MM.1S (cell line): ENCODE data around the gene CEP85.
A peak's percentile ranks its signal among the peaks of the same experiment; 100 is the strongest.
"Not testable (repeated sequence)": the region's sequence is repeated elsewhere in the genome, so short reads cannot be mapped to it uniquely, and the experiment has no call there.

ENCODE experiments used
- DNase-seq: peaks from one replicate; pipeline ENCODE4 v3.0.0-alpha.2; 2015
- H2AFZ ChIP-seq: fragments of 300-600 bp; sonication (generic); 2 replicates; pipeline ENCODE4 v1.6.0; 2016; ENCODE audit warnings: antibody characterized with exemption, low read length
- H3F3A ChIP-seq: fragments of 300-600 bp; sonication (generic); 2 replicates; pipeline ENCODE4 v1.6.1; 2016; ENCODE audit warnings: mild to moderate bottlenecking, antibody characterized with exemption, low read length, moderate library complexity, mixed read lengths; ENCODE audit not compliant: insufficient read depth
- H3K27ac ChIP-seq: fragments of 300-600 bp; sonication (generic); 2 replicates; pipeline ENCODE4 v1.5.1; 2016; ENCODE audit warnings: mild to moderate bottlenecking, low read length
- H3K27me3 ChIP-seq: fragments of 300-600 bp; sonication (generic); replicated peaks from 2 replicates; pipeline ENCODE4 v1.6.0; 2016; ENCODE audit warnings: low read length; ENCODE audit not compliant: insufficient read depth
- H3K36me3 ChIP-seq: fragments of 300-600 bp; sonication (generic); replicated peaks from 2 replicates; pipeline ENCODE4 v1.6.1; 2016; ENCODE audit warnings: mild to moderate bottlenecking, low read length, mixed read lengths; ENCODE audit not compliant: insufficient read depth
- H3K4me1 ChIP-seq: fragments of 300-600 bp; sonication (generic); 2 replicates; pipeline ENCODE4 v1.6.1; 2016; ENCODE audit warnings: low read length, mixed read lengths
- H3K4me2 ChIP-seq: fragments of 300-600 bp; sonication (generic); 2 replicates; pipeline ENCODE4 v1.6.0; 2016; ENCODE audit warnings: low read depth, low read length
- H3K4me3 ChIP-seq: fragments of 300-600 bp; sonication (generic); 2 replicates; pipeline ENCODE4 v1.5.1; 2016; ENCODE audit warnings: low read length, mixed read lengths
- H3K79me2 ChIP-seq: fragments of 300-600 bp; sonication (generic); 2 replicates; pipeline ENCODE4 v1.6.1; 2016; ENCODE audit warnings: mixed run types, low read length, mixed read lengths
- H3K9ac ChIP-seq: fragments of 300-600 bp; sonication (generic); 2 replicates; pipeline ENCODE4 v1.6.1; 2016; ENCODE audit warnings: low read length, mixed read lengths
- H3K9me2 ChIP-seq: fragments of 300-600 bp; sonication (generic); replicated peaks from 2 replicates; pipeline ENCODE4 v1.6.1; 2016; ENCODE audit warnings: mild to moderate bottlenecking, low read length, mixed read lengths; ENCODE audit not compliant: insufficient read depth
- H3K9me3 ChIP-seq: fragments of 300-600 bp; sonication (generic); replicated peaks from 2 replicates; pipeline ENCODE4 v1.6.1; 2016; ENCODE audit warnings: mild to moderate bottlenecking, low read length, mixed read lengths; ENCODE audit not compliant: insufficient read depth
- H4K20me1 ChIP-seq: fragments of 300-600 bp; sonication (generic); 2 replicates; pipeline ENCODE4 v1.6.1; 2016; ENCODE audit warnings: mild to moderate bottlenecking, low read length, moderate library complexity, mixed read lengths; ENCODE audit not compliant: insufficient read depth
- EZH2 ChIP-seq: fragments of 300-600 bp; sonication (generic); optimal IDR thresholded peaks from 2 replicates; pipeline ENCODE3; 2017; ENCODE audit warnings: low read depth, mild to moderate bottlenecking, antibody characterized with exemption, low read length, mixed read lengths
- EZH2phosphoT487 ChIP-seq: fragments of 300-600 bp; sonication (generic); IDR thresholded peaks from 2 replicates; pipeline ENCODE4 v1.6.1; 2018; ENCODE audit warnings: antibody characterized with exemption, low read length
- TF ChIP-seq, protein P1 (sequence below): fragments of 300-600 bp; sonication (generic); IDR thresholded peaks from 2 replicates; pipeline ENCODE4 v1.5.1; 2016; ENCODE audit warnings: antibody characterized with exemption, low read length, mixed read lengths

The CEP85 gene

DNA sequence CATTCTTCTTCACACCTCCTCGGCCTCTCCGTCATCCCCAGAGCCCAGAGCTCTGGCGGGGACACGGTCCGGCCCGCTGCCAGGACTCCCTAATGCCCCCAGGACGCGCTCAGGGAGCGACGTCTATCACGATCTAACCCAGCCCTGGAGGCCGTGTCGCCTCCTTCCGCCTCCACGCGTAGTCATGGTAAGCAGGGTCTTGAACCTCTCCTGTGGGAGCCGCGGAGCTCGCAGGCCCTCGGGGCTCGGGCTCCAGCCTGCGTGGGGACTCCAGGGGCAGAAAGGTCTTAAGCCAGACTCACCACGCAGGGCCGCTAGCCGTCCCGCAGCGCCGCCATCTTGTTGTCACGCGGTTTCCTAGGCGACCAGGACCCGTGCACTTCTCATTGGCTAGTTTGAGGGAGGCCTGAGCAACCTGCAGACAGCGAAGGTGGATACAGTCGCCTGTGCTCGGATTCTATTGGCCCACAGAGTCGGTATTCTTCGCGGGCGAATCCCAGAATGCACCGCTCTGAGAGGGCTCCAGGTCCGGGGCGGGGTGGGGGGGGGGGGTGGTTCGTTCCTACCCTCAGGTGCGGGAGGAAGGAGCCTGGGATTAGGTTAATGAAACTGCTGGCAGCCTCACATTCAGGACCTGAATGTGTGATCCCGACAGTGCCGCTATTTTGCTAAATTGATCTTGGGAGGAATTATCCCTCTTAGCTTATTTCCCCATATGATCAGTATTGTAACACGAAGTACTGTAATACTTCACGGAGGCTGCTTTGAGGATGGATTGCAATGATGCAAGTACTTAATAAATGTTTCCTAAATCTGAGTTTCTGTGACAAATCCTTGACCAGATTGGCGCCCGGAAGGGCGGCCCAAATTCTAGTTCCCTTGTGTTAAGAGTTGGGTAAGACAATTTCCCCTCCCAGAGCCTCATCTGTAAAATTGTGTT is 72.6 kb downstream of the CEP85 start, which contains the start of gene UBXN11:
Gene UBXN11 (minus strand): TSS at position 347 of the 940 bp plus-strand sequence. CDS start 3,753 bp downstream, outside the sequence.
- H4K20me1 ChIP-seq: no peaks in the 10 kb centered on the region
- peak within 1 kb of the TSS; percentile 99 for H3K4me2 ChIP-seq
- H3K27me3 ChIP-seq: no peaks in the 10 kb centered on the region
- H3K9ac ChIP-seq: peak within 1 kb of the TSS; percentile 88
- peaks cover 15% of the 10 kb centered on the region for H3K4me1 ChIP-seq
- peak; percentile 98 for DNase-seq
- no peaks in the 10 kb centered on the region for H3K9me3 ChIP-seq
- peak within 1 kb of the TSS; percentile 87 for H2AFZ ChIP-seq
- no peaks in the 10 kb centered on the region for H3K36me3 ChIP-seq
- H3K27ac ChIP-seq: peak within 1 kb of the TSS; percentile 91
- peak within 1 kb of the TSS; percentile 90 for H3K4me3 ChIP-seq
- peaks cover 10% of the 10 kb centered on the region for H3F3A ChIP-seq
- TF ChIP-seq EZH2phosphoT487 (no peak), EZH2 (no peak)
- TF ChIP-seq, protein P1, sequence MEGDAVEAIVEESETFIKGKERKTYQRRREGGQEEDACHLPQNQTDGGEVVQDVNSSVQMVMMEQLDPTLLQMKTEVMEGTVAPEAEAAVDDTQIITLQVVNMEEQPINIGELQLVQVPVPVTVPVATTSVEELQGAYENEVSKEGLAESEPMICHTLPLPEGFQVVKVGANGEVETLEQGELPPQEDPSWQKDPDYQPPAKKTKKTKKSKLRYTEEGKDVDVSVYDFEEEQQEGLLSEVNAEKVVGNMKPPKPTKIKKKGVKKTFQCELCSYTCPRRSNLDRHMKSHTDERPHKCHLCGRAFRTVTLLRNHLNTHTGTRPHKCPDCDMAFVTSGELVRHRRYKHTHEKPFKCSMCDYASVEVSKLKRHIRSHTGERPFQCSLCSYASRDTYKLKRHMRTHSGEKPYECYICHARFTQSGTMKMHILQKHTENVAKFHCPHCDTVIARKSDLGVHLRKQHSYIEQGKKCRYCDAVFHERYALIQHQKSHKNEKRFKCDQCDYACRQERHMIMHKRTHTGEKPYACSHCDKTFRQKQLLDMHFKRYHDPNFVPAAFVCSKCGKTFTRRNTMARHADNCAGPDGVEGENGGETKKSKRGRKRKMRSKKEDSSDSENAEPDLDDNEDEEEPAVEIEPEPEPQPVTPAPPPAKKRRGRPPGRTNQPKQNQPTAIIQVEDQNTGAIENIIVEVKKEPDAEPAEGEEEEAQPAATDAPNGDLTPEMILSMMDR: no peak
- H3K9me2 ChIP-seq: no peaks in the 10 kb centered on the region
- H3K79me2 ChIP-seq: peaks cover 11% of the 10 kb centered on the region

DNA sequence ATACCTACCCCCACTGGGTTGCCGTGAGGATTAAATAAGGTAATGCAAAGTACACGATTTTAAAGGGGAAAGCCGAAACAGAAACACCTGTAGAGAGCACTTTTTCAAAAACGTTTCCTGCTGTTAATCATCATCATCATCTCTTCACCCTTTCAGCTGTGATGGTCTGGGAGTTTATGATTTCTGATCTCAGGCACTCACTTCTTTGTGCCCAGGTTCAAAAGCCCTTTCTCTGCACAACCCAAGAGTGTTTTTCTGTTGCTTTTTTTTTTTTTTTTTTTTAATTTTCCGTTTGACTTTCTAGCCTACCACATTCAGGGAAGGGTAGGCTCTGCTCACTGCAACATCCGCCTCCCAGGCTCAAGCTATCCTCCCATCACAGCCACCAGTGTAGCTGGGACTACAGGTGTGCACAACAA is 73.4 kb downstream of the CEP85 start:
- TF ChIP-seq EZH2: no peak
- TF ChIP-seq EZH2phosphoT487: no peak
- TF ChIP-seq, protein P1: no peak
- H3F3A ChIP-seq: peaks cover 10% of the 10 kb centered on the region
- H3K9ac ChIP-seq: peak overlapping the region; percentile 88
- peak overlapping the region; percentile 85 for H2AFZ ChIP-seq
- H3K4me2 ChIP-seq: peak overlapping the region; percentile 99
- H3K9me3 ChIP-seq: no peaks in the 10 kb centered on the region
- H3K4me3 ChIP-seq: peak overlapping the region; percentile 76
- H3K79me2 ChIP-seq: peaks cover 11% of the 10 kb centered on the region
- peak overlapping the region; percentile 91 for H3K27ac ChIP-seq
- H3K27me3 ChIP-seq: no peaks in the 10 kb centered on the region
- H3K36me3 ChIP-seq: no peaks in the 10 kb centered on the region
- DNase-seq: peak; percentile 65
- H3K9me2 ChIP-seq: no peaks in the 10 kb centered on the region
- peaks cover 15% of the 10 kb centered on the region for H3K4me1 ChIP-seq
- H4K20me1 ChIP-seq: no peaks in the 10 kb centered on the region

DNA sequence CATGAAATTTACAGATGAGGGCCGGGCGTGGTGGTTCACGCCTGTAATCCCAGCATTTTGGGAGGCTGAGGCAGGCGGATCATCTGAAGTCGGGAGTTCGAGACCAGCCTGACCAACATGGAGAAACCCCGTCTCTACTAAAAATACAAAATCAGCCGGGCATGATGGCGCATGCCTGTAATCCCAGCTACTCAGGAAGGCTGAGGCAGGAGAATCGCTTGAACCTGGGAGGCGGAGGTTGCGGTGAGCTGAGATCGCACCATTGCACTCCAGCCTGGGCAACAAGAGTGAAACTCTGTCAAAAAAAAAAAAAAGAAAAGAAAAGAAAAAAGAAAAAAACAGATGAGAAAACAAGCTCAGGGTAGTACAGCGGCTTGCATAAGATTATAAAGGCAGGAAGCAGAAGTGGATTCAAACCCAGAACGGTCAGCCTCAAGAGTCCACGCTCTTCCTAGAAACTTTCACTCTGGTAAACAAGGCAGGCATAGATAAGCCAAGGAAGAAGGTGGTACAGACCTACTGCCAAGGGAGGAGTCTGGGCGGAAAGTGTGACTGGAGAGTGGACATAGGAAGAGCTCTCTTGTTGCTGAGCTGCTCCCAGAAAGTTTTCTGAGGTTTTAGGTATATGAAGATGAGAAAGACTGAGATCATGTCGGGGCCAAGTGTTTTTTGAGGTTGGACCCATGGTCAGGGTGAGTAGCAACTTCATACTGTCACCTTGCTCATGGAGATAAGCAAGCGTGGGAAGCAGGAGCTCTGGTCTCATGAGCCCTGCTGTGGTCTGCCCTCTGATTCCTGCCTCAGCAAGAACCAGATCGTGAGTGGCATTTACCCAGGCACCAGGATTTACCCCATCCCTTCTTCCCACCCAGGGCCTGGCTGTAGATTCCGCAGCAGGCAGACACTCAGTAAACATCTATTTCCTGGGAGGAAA is 74.2 kb downstream of the CEP85 start:
- not testable (repeated sequence) for DNase-seq, H3K9me3 ChIP-seq, H3K9me2 ChIP-seq, H3K27me3 ChIP-seq, H3K36me3 ChIP-seq, H4K20me1 ChIP-seq
- H2AFZ ChIP-seq: peak overlapping the region; percentile 85
- peak overlapping the region; percentile 99 for H3K4me2 ChIP-seq
- H3K9ac ChIP-seq: peak overlapping the region; percentile 88; the same call in 1 of the 2 replicates
- H3K4me3 ChIP-seq: 0 out of 2 replicates have a peak overlapping the region, but pooled peaks have one; percentile 76
- H3K79me2 ChIP-seq: peaks cover 11% of the 10 kb centered on the region
- H3F3A ChIP-seq: peaks cover 10% of the 10 kb centered on the region
- H3K4me1 ChIP-seq: peaks cover 15% of the 10 kb centered on the region
- peak overlapping the region; percentile 91; the same call in 1 of the 2 replicates for H3K27ac ChIP-seq
